Measurements from ENCODE around the gene RPS6KB1. TPM values are rescaled to one million over a fixed set of nuclear protein-coding genes. Genes with fewer than 3 reads are reported as not detected.
A peak's percentile ranks its signal among the peaks of the same experiment; 100 is the strongest.

RPS6KB1 gene
- total RNA-seq, 2 donors from 2014 or later, result 24.1 to 26.8 TPM

DNA sequence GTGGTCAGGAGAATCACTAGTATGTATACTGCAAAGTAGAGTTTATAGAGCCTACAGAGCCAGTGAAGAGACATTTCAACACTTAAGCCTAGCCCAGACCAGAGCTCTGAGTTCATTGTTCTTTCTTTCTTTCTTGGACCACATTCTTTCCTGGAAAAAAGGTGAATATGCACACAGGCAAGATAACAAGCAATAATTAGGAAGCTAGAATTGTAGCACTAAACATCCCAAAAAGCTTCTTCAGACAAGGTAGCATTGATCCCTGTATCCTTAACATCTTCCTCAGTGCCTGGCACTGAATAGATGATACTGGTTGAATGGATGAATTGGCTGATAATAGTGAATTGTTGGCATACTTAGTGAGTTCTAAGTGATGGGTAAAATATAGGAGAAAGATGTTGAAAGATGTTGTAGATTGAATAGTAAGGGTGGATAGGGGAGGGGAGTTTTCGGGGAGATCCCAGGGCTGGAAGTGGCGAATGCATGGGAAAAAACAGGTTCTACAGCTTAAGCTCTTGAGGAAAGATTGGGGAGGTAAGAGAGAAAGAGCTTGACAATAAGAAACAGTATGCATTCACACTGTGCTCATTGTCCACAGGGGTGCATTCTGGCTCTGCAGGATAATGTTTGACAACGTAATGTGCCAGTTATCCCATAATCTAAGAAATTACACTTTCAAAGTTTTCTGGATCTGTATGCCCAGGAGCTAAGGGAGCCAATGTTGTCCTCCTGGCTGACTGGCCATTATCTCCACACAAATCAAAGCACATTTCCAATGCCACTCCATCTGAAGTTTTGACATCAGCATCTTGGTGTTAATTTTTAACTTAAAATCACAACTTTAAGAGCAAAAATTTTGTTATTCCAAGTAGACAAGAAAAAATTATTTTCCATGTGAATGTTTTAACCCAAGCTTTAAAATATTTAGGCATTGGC, 35.8 kb upstream of the RPS6KB1 start:
- H3K4me3 ChIP-seq, result no peak overlapping the region
- H3K27ac ChIP-seq, result no peak overlapping the region
- no peaks in the 10 kb centered on the region for H3K36me3 ChIP-seq
- no peaks in the 10 kb centered on the region for H3K9me3 ChIP-seq
- TF ChIP-seq CTCF (IDR thresholded peaks at IDR 0.05), result no peak
- H3K27me3 ChIP-seq, result no peaks in the 10 kb centered on the region
- peaks cover 10% of the 10 kb centered on the region for H3K4me1 ChIP-seq
- intact Hi-C loops (cut with DNase I), result no loop called here
- no peak for DNase-seq
- no peak overlapping the region for H3K9ac ChIP-seq (ENCODE audit: low read depth in 2 of 2, low read length in 2 of 2)

GRCh38 chr17:59858167-59858816, 34.6 kb upstream of the RPS6KB1 start:
- Histone ChIP-seq H3K4me1 (peaks cover 8% of the 10 kb centered on the region), H3K36me3 (no peaks in the 10 kb centered on the region), H3K4me3 (no peak overlapping the region), H3K9me3 (no peaks in the 10 kb centered on the region), H3K9ac (ENCODE audit: low read depth in 2 of 2, low read length in 2 of 2) (no peak overlapping the region), H3K27ac (no peak overlapping the region), H3K27me3 (no peaks in the 10 kb centered on the region)
- intact Hi-C loops (cut with DNase I), result no loop called here
- no peak for TF ChIP-seq CTCF (IDR thresholded peaks at IDR 0.05)
- no peak for DNase-seq

DNA sequence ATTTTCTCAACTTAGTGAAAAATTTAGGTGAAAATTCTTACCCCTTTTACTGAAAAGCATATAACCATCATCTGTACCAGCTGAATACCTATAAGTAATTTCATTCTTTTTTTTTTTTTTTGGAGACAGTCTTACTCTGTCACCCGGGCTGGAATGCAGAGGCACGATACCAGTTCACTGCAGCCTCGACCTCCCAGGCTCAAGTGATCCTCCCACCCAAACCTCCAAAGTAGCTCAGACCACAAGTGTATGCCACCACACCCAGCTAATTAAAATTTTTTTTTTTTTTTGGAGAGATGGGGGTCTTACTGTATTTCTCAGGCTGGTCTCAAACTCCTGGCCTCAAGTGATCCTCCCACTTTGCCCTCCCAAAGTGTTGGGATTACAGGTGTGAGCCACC, 34.0 kb upstream of the RPS6KB1 start:
- Histone ChIP-seq H3K27ac (no peak overlapping the region), H3K27me3 (no peaks in the 10 kb centered on the region), H3K36me3 (no peaks in the 10 kb centered on the region), H3K9ac (ENCODE audit: low read depth in 2 of 2, low read length in 2 of 2) (no peak overlapping the region), H3K4me3 (no peak overlapping the region), H3K9me3 (no peaks in the 10 kb centered on the region), H3K4me1 (peaks cover 5% of the 10 kb centered on the region)
- DNase-seq, result no peak
- TF ChIP-seq CTCF (IDR thresholded peaks at IDR 0.05), result no peak
- intact Hi-C loops (cut with DNase I), result no loop called here

DNA sequence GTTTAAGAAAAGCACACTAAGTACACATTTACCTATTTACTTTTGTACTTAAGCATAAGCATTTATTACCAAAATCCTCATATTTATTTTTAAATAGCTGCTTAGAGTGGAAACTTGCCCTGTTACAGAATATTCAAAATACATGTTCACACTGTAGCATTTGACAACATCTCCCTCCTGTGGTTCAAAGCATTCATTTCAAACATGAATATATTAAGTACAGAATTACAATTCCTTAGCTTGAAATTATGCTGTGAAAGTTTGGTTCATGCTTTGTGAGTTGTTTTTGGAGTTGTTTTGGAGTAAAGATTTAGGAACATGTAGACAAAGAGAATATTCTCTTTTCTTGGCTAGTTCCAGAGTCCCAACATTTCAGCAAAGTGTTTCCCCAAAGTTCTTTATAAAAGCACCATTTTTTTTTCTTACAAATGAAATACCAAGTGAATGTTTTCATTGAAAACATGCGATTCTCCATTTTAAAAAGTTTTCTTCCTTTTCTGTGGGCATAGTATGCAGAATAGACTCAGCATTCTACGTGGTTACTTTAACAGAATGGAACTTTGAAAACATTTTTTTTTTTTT, 33.4 kb upstream of the RPS6KB1 start:
- H3K4me1 ChIP-seq, result peaks cover 5% of the 10 kb centered on the region
- H3K4me3 ChIP-seq, result no peak overlapping the region
- H3K36me3 ChIP-seq, result no peaks in the 10 kb centered on the region
- H3K27me3 ChIP-seq, result no peaks in the 10 kb centered on the region
- DNase-seq, result no peak
- no peak overlapping the region for H3K9ac ChIP-seq (ENCODE audit: low read depth in 2 of 2, low read length in 2 of 2)
- intact Hi-C loops (cut with DNase I), result no loop called here
- H3K27ac ChIP-seq, result no peak overlapping the region
- peak; percentile 32 for TF ChIP-seq CTCF (IDR thresholded peaks at IDR 0.05)
- H3K9me3 ChIP-seq, result no peaks in the 10 kb centered on the region

DNA sequence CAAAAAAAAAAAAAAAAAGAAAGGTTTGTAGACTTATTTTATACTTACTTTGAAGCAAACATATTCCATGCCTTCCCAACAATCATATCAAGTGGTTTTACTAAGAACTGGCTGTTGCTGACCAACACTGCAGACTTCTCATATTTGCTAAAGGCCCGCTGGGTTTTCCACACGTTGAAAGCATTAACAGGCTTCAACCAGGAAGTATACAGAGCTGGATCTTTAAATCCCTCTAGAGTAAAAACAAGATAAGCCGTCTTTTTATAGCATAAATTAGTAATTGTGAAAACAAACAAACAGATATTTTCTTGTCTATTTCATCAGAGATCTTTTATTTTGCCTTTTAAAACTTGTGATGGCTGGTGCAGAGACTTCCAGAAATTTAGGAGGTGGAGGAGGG, 29.3 kb upstream of the RPS6KB1 start:
- no peak for DNase-seq
- Histone ChIP-seq H3K9ac (ENCODE audit: low read depth in 2 of 2, low read length in 2 of 2) (no peak overlapping the region), H3K27me3 (no peaks in the 10 kb centered on the region), H3K4me1 (peaks cover 5% of the 10 kb centered on the region), H3K4me3 (no peak overlapping the region), H3K36me3 (no peaks in the 10 kb centered on the region), H3K9me3 (no peaks in the 10 kb centered on the region), H3K27ac (no peak overlapping the region)
- intact Hi-C loops (cut with DNase I), result no loop called here
- no peak for TF ChIP-seq CTCF (IDR thresholded peaks at IDR 0.05)
